Mesenchymal stem cell (in vitro differentiated cells and primary cell): ENCODE measurements around the gene CTCFL.
A peak's percentile ranks its signal among the peaks of the same experiment; 100 is the strongest.

Source experiments
- DNase-seq: peaks from one replicate; pipeline ENCODE4 v3.0.0-alpha.2; 2013
- H2AFZ ChIP-seq: one replicate; pipeline ENCODE4 v1.6.1; 2013; ENCODE audit warnings: low read depth, mild to moderate bottlenecking, control low read depth, inconsistent platforms, low read length, moderate library complexity
- H2AK5ac ChIP-seq: 2 replicates; pipeline ENCODE4 v1.6.1; 2013; ENCODE audit warnings: low read length, moderate library complexity, mild to moderate bottlenecking, inconsistent platforms; ENCODE audit not compliant: severe bottlenecking
- H2BK120ac ChIP-seq: one replicate; pipeline ENCODE4 v1.6.1; 2013; ENCODE audit warnings: low read depth, mild to moderate bottlenecking, inconsistent platforms, low read length, moderate library complexity
- H2BK12ac ChIP-seq, 2 experiments: one replicate each; pipeline ENCODE4 v1.6.1; 2013; ENCODE audit warnings: inconsistent platforms in 2 of 2, low read length in 2 of 2, mild to moderate bottlenecking in 2 of 2, moderate library complexity in 2 of 2, control low read depth in 1 of 2
- H2BK15ac ChIP-seq: one replicate; pipeline ENCODE4 v1.6.1; 2013; ENCODE audit warnings: mild to moderate bottlenecking, low read depth, inconsistent platforms; ENCODE audit not compliant: poor library complexity, severe bottlenecking
- H2BK5ac ChIP-seq: 2 replicates; pipeline ENCODE4 v1.6.1; 2013; ENCODE audit warnings: low read depth, mild to moderate bottlenecking, low read length, control low read depth, inconsistent platforms; ENCODE audit not compliant: poor library complexity, severe bottlenecking
- H3K14ac ChIP-seq, 2 experiments: one replicate each; pipeline ENCODE4 v1.6.1; 2013; ENCODE audit warnings: inconsistent platforms in 2 of 2, low read length in 2 of 2, control low read depth in 1 of 2, mild to moderate bottlenecking in 1 of 2, moderate library complexity in 1 of 2
- H3K18ac ChIP-seq, 2 experiments: one replicate each; pipeline ENCODE4 v1.6.1; 2013; ENCODE audit warnings: inconsistent platforms in 2 of 2, low read length in 2 of 2, control low read depth in 1 of 2, low read depth in 1 of 2, mild to moderate bottlenecking in 1 of 2
- H3K23ac ChIP-seq, 2 experiments: one replicate each; pipeline ENCODE4 v1.6.1; 2013; ENCODE audit warnings: inconsistent platforms in 2 of 2, low read length in 2 of 2, mild to moderate bottlenecking in 2 of 2, moderate library complexity in 2 of 2, control low read depth in 1 of 2
- H3K27ac ChIP-seq: 2 replicates; pipeline ENCODE4 v1.5.1; 2013; ENCODE audit warnings: mild to moderate bottlenecking, moderate library complexity, low read length, control low read depth, inconsistent platforms; ENCODE audit not compliant: poor library complexity, severe bottlenecking
- H3K27me3 ChIP-seq, 2 experiments: 2 replicates each; pipeline versions ENCODE4 v1.6.1 to v1.7.0; 2013; ENCODE audit warnings: low read length in 2 of 2, mild to moderate bottlenecking in 2 of 2, moderate library complexity in 2 of 2, control low read depth in 1 of 2, inconsistent platforms in 1 of 2; ENCODE audit not compliant: control insufficient read depth in 1 of 2, insufficient read depth in 1 of 2
- H3K36me3 ChIP-seq, 2 experiments: 2 replicates each; pipeline versions ENCODE4 v1.6.1 to v1.7.0; 2013; ENCODE audit warnings: low read length in 2 of 2, control low read depth in 1 of 2, inconsistent platforms in 1 of 2, low read depth in 1 of 2, mild to moderate bottlenecking in 1 of 2; ENCODE audit not compliant: insufficient read depth in 2 of 2, control insufficient read depth in 1 of 2
- H3K4ac ChIP-seq, 2 experiments: one replicate each; pipeline ENCODE4 v1.6.1; 2013; ENCODE audit warnings: inconsistent platforms in 2 of 2, low read length in 2 of 2, mild to moderate bottlenecking in 2 of 2, moderate library complexity in 2 of 2, control low read depth in 1 of 2, low read depth in 1 of 2
- H3K4me1 ChIP-seq: 2 replicates; pipeline ENCODE4 v1.6.1; 2013; ENCODE audit warnings: low read depth, low read length, control low read depth; ENCODE audit not compliant: control insufficient read depth, insufficient read depth
- H3K4me2 ChIP-seq: 2 replicates; pipeline ENCODE4 v1.6.1; 2013; ENCODE audit warnings: low read length, mild to moderate bottlenecking, inconsistent platforms; ENCODE audit not compliant: poor library complexity, severe bottlenecking
- H3K4me3 ChIP-seq, 2 experiments: 2 replicates each; pipeline versions ENCODE4 v1.5.1 to v1.7.0; 2013; ENCODE audit warnings: low read length in 2 of 2, mild to moderate bottlenecking in 2 of 2, control low read depth in 1 of 2, low read depth in 1 of 2; ENCODE audit not compliant: insufficient read depth in 1 of 2
- H3K79me1 ChIP-seq: replicated peaks from 2 replicates; pipeline ENCODE4 v1.6.1; 2013; ENCODE audit warnings: mild to moderate bottlenecking, control low read depth, low read length, inconsistent platforms; ENCODE audit not compliant: poor library complexity, severe bottlenecking
- H3K9ac ChIP-seq: 2 replicates; pipeline ENCODE4 v1.7.0; 2013; ENCODE audit warnings: mild to moderate bottlenecking, low read length, moderate library complexity
- H3K9me3 ChIP-seq: 2 replicates; pipeline ENCODE4 v1.7.0; 2013; ENCODE audit warnings: mild to moderate bottlenecking, low read length; ENCODE audit not compliant: control insufficient read depth
- H4K8ac ChIP-seq: one replicate; pipeline ENCODE4 v1.6.1; 2013; ENCODE audit warnings: inconsistent platforms, mild to moderate bottlenecking, low read length, moderate library complexity
- H4K91ac ChIP-seq: one replicate; pipeline ENCODE4 v1.6.1; 2013; ENCODE audit warnings: mild to moderate bottlenecking, low read length, inconsistent platforms
- WGBS: methylation state at CpG from one replicate; pipeline ENCODE4 v1.1.7; 2013; ENCODE audit warnings: mixed read lengths; 5-methylcytosine and 5-hydroxymethylcytosine counted together

Gene CTCFL

GRCh38 chr20:57500235-57500634, 24.7 kb downstream of the CTCFL start:
- Histone ChIP-seq H2AK5ac (peak overlapping the region; percentile 23), H4K8ac (no peak overlapping the region), H2BK15ac (no peak overlapping the region), H3K4ac (no peak overlapping the region), H3K23ac (no peak overlapping the region), H3K27ac (peak overlapping the region; percentile 3), H3K4me2 (no peak overlapping the region), H3K14ac (no peak overlapping the region), H3K9ac (no peak overlapping the region), H3K4me3 (no peak overlapping the region), H3K36me3 (no peaks in the 10 kb centered on the region), H2BK120ac (no peak overlapping the region), H3K4me1 (peaks cover 23% of the 10 kb centered on the region), H2BK5ac (no peak overlapping the region), H3K18ac (no peak overlapping the region), H3K27me3 (peaks cover 0 to 75% of the 10 kb centered on the region in 2 experiments), H3K79me1 (no peaks in the 10 kb centered on the region), H2AFZ (no peak overlapping the region), H4K91ac (no peak overlapping the region), H3K9me3 (no peaks in the 10 kb centered on the region), H2BK12ac (no peak overlapping the region)
- WGBS: 89% methylated on average over 7 of the region's 7 CpGs
- DNase-seq: no peak

- Histone ChIP-seq H4K91ac (no peak overlapping the region), H3K27ac (no peak overlapping the region), H2BK5ac (no peak overlapping the region), H4K8ac (no peak overlapping the region), H3K23ac (no peak overlapping the region), H2BK120ac (no peak overlapping the region), H3K9me3 (no peaks in the 10 kb centered on the region), H3K14ac (no peak overlapping the region), H2BK12ac (no peak overlapping the region), H3K4me2 (no peak overlapping the region), H2AFZ (no peak overlapping the region), H3K4me1 (peaks cover 23% of the 10 kb centered on the region), H3K4ac (no peak overlapping the region), H3K27me3 (peaks cover 0 to 73% of the 10 kb centered on the region in 2 experiments), H2BK15ac (no peak overlapping the region), H3K79me1 (no peaks in the 10 kb centered on the region), H3K4me3 (no peak overlapping the region), H3K9ac (no peak overlapping the region), H2AK5ac (no peak overlapping the region), H3K36me3 (no peaks in the 10 kb centered on the region), H3K18ac (no peak overlapping the region)
- 76% methylated on average over 14 of the region's 14 CpGs for WGBS
- no peak for DNase-seq
Observed at GRCh38 chr20:57499676-57500075, 25.3 kb downstream of the CTCFL start.

GRCh38 chr20:57498425-57499400, 26.2 kb downstream of the CTCFL start:
- Histone ChIP-seq H3K36me3 (no peaks in the 10 kb centered on the region), H3K18ac (no peak overlapping the region), H3K4ac (no peak overlapping the region), H3K27me3 (peaks cover 0 to 76% of the 10 kb centered on the region in 2 experiments), H2AFZ (no peak overlapping the region), H3K9ac (no peak overlapping the region), H2BK15ac (no peak overlapping the region), H3K4me3 (no peak overlapping the region), H3K27ac (no peak overlapping the region), H3K9me3 (no peaks in the 10 kb centered on the region), H3K14ac (no peak overlapping the region), H4K91ac (no peak overlapping the region), H3K79me1 (no peaks in the 10 kb centered on the region), H2AK5ac (peak overlapping the region; percentile 41), H3K4me1 (peaks cover 23% of the 10 kb centered on the region), H3K23ac (no peak overlapping the region), H4K8ac (no peak overlapping the region), H2BK120ac (no peak overlapping the region), H2BK5ac (no peak overlapping the region), H2BK12ac (no peak overlapping the region), H3K4me2 (no peak overlapping the region)
- WGBS: 33% methylated on average over 16 of the region's 20 CpGs
- peak; percentile 16 for DNase-seq

- Histone ChIP-seq H2AK5ac (no peak overlapping the region), H3K36me3 (no peaks in the 10 kb centered on the region), H3K4me2 (no peak overlapping the region), H3K79me1 (no peaks in the 10 kb centered on the region), H3K18ac (no peak overlapping the region), H2AFZ (no peak overlapping the region), H3K27me3 (peaks cover 0 to 66% of the 10 kb centered on the region in 2 experiments), H3K4me1 (peaks cover 18% of the 10 kb centered on the region), H3K23ac (no peak overlapping the region), H3K27ac (no peak overlapping the region), H3K4ac (no peak overlapping the region), H4K91ac (no peak overlapping the region), H3K9me3 (no peaks in the 10 kb centered on the region), H3K14ac (no peak overlapping the region), H2BK15ac (no peak overlapping the region), H4K8ac (no peak overlapping the region), H2BK5ac (no peak overlapping the region), H3K4me3 (no peak overlapping the region), H2BK12ac (no peak overlapping the region), H2BK120ac (no peak overlapping the region), H3K9ac (no peak overlapping the region)
- 86% methylated on average over 1 of the region's 4 CpGs for WGBS
- no peak for DNase-seq
Observed at GRCh38 chr20:57496592-57496991, 28.3 kb downstream of the CTCFL start.
